Upper lobe of left lung (tissue), 6 donors: ENCODE data around the gene ZSWIM6. TPM values are rescaled to one million over a fixed set of nuclear protein-coding genes. Genes with fewer than 3 reads are reported as not detected.

Source experiments
- ATAC-seq, 2 donors: fragments of 200-7000 bp; cut with Tn5 transposase; one replicate each; pipeline ENCODE4 v1.9.1; 2022; ENCODE audit warnings: mild to moderate bottlenecking in 2 of 2, moderate library complexity in 2 of 2; ENCODE audit not compliant: low FRiP score in 2 of 2
- DNase-seq, 2 donors: peaks; one replicate each; pipeline ENCODE4 v3.0.0-alpha.2; 2019 to 2020
- H3K27ac ChIP-seq, 4 donors: fragments of 200-600 bp; sonication (generic); one replicate each; pipeline ENCODE4 v1.5.1; 2016 to 2019
- H3K27me3 ChIP-seq, 4 donors: fragments of 200-600 bp; sonication (generic); one replicate each; pipeline ENCODE4 v1.5.1; 2017 to 2019
- H3K36me3 ChIP-seq, 4 donors: fragments of 200-600 bp; sonication (generic); one replicate each; pipeline ENCODE4 v1.5.1; 2016 to 2019
- H3K4me1 ChIP-seq, 4 donors: fragments of 200-600 bp; sonication (generic); one replicate each; pipeline ENCODE4 v1.5.1; 2018 to 2019
- H3K4me3 ChIP-seq, 4 donors: fragments of 200-600 bp; sonication (generic); one replicate each; pipeline ENCODE4 v1.5.1; 2017 to 2019; ENCODE audit warnings: mild to moderate bottlenecking in 2 of 4, moderate library complexity in 1 of 4
- H3K9me3 ChIP-seq, 4 donors: fragments of 200-600 bp; sonication (generic); one replicate each; pipeline ENCODE4 v1.5.1; 2018 to 2019
- EP300 ChIP-seq, 4 donors: sonication (generic); formaldehyde crosslinking; IDR thresholded peaks; one replicate each; pipeline ENCODE4 v1.5.1; 2017; ENCODE audit warnings: antibody characterized with exemption in 4 of 4, control low read depth in 2 of 4
- POLR2A ChIP-seq, 4 donors: fragments of 450-650 bp; IDR thresholded peaks; one replicate each; pipeline ENCODE4 v1.5.1; 2016 to 2017; ENCODE audit warnings: antibody characterized with exemption in 4 of 4, mild to moderate bottlenecking in 2 of 4
- POLR2AphosphoS5 ChIP-seq, 2 donors: sonication (generic); formaldehyde crosslinking; IDR thresholded peaks; one replicate each; pipeline ENCODE4 v1.5.1; 2017; ENCODE audit warnings: antibody characterized with exemption in 2 of 2
- WGBS, 2 donors: methylation state at CpG; one replicate each; pipeline ENCODE4 v1.1.5; 2017 to 2018; 5-methylcytosine and 5-hydroxymethylcytosine counted together
- total RNA-seq, 6 donors: library from RNA; depleted of rRNA in 4 of 6; stranded (reverse); fragments of >200 nt in 4 of 6; gene quantifications; one replicate each; pipeline versions ENCODE4 v1.1.0 to v1.2.1, GENCODE V29; 2016 to 2021
- TF ChIP-seq, protein P1 (sequence below), 6 experiments: fragments of 450-650 bp in 4 of 6; fragments of 200-600 bp in 2 of 6; sonication (generic) in 2 of 6; IDR thresholded peaks; one replicate each; pipeline ENCODE4 v1.5.1; 2016 to 2019; ENCODE audit warnings: antibody characterized with exemption in 6 of 6
- donor health status: DM: no; HTN: no; CAD: no; lungs with moderate emphysema.
- donor health status: DM: no; HTN: yes; CAD: no; lungs with severe emphysema.

Gene ZSWIM6
- total RNA-seq, 6 donors from 2014 or later, result 10.5 to 22.3 (median 15.7) TPM

DNA sequence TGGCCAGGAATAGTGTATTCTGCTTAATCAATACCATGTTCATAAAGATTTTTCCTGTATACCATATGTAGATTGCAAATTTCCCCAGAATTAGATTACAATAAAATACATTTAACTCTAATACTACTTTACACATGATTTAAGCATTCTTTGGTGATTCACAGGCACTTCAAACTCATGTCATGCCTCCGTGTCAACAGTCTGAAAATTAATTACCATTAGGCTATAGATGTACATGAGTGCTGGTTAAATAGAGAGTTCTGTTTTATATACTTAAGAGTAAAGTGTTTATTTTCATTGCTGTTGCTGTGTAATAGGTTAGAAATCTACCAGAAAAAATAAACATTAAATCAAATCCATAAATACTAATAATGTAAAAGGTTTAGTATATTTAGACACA is 159.8 kb downstream of the ZSWIM6 start:
- Histone ChIP-seq H3K27ac (no peak overlapping the region), H3K4me3 (no peak overlapping the region), H3K27me3 (no peaks in the 10 kb centered on the region), H3K4me1 (peaks cover 0 to 5% (median 0%) of the 10 kb centered on the region in 4 donors), H3K36me3 (peaks cover 0 to 15% (median 0%) of the 10 kb centered on the region in 4 donors), H3K9me3 (no peaks in the 10 kb centered on the region)
- 76 to 86% methylated on average over 1 of the region's 1 CpG for WGBS, 2 donors
- TF ChIP-seq EP300 (IDR thresholded peaks at IDR 0.05), result no peak
- no peak for TF ChIP-seq POLR2A (IDR thresholded peaks at IDR 0.05)
- DNase-seq (no peak), ATAC-seq (no peak)

DNA sequence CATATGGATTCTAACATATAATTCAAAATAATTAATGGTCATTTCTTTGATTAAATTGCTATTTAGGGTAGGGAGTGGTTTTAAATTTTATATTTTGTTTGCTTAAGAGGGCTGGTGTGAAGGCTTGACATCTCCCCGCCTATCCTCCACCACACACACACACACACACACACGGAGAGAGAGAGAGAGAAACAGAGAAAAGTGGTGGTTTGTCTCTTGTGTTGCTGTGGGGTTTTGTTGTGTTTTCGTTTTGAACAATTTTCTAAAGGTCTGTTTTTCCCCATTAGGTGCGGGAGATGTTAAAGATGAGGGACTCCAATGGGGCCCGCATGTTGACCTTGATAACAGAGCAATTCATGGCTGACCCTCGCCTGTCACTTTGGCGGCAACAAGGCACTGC is 161.9 kb downstream of the ZSWIM6 start:
- no peak for TF ChIP-seq POLR2A (IDR thresholded peaks at IDR 0.05)
- TF ChIP-seq EP300 (IDR thresholded peaks at IDR 0.05), result no peak
- TF ChIP-seq POLR2AphosphoS5 (IDR thresholded peaks at IDR 0.05), result no peak
- TF ChIP-seq, protein P1, sequence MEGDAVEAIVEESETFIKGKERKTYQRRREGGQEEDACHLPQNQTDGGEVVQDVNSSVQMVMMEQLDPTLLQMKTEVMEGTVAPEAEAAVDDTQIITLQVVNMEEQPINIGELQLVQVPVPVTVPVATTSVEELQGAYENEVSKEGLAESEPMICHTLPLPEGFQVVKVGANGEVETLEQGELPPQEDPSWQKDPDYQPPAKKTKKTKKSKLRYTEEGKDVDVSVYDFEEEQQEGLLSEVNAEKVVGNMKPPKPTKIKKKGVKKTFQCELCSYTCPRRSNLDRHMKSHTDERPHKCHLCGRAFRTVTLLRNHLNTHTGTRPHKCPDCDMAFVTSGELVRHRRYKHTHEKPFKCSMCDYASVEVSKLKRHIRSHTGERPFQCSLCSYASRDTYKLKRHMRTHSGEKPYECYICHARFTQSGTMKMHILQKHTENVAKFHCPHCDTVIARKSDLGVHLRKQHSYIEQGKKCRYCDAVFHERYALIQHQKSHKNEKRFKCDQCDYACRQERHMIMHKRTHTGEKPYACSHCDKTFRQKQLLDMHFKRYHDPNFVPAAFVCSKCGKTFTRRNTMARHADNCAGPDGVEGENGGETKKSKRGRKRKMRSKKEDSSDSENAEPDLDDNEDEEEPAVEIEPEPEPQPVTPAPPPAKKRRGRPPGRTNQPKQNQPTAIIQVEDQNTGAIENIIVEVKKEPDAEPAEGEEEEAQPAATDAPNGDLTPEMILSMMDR (IDR thresholded peaks at IDR 0.05), result no peak
- DNase-seq, result no peak
- peaks cover 0 to 5% (median 0%) of the 10 kb centered on the region in 4 donors for H3K4me1 ChIP-seq
- 81 to 90% methylated on average over 7 of the region's 7 CpGs for WGBS, 2 donors
- H3K27ac ChIP-seq, result no peak overlapping the region
- no peak overlapping the region for H3K4me3 ChIP-seq
- peaks cover 0 to 15% (median 0%) of the 10 kb centered on the region in 4 donors for H3K36me3 ChIP-seq
- no peak for ATAC-seq
- H3K9me3 ChIP-seq, result no peaks in the 10 kb centered on the region
- no peaks in the 10 kb centered on the region for H3K27me3 ChIP-seq

DNA sequence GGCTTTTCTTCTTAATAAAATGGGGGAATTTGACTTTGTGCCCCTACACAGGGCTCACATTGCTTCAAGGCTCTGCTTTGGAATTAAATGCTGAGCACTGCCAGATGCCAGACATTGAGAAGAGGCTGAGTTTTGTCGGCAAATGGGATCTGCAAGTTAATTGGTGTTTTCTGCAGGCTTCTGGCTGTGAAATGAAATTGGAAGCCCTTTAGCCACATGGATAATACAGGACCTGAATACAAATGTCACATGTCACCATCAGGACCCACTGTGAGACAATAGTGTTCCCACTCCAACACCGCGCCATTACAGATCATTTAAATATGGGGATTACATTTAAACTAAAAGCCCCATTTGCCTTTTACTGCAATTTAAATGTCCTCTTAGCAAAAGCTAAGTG is 164.4 kb downstream of the ZSWIM6 start:
- ATAC-seq (no peak), DNase-seq (no peak)
- no peaks in the 10 kb centered on the region for H3K27me3 ChIP-seq
- TF ChIP-seq POLR2AphosphoS5 (IDR thresholded peaks at IDR 0.05), result no peak
- H3K9me3 ChIP-seq, result no peaks in the 10 kb centered on the region
- H3K4me1 ChIP-seq, result peaks cover 0 to 5% (median 0%) of the 10 kb centered on the region in 4 donors
- no peak overlapping the region for H3K4me3 ChIP-seq
- H3K36me3 ChIP-seq, result peaks cover 0 to 15% (median 0%) of the 10 kb centered on the region in 4 donors
- H3K27ac ChIP-seq, result no peak overlapping the region
- WGBS, 2 donors, result 96 to 97% methylated on average over 3 of the region's 3 CpGs

DNA sequence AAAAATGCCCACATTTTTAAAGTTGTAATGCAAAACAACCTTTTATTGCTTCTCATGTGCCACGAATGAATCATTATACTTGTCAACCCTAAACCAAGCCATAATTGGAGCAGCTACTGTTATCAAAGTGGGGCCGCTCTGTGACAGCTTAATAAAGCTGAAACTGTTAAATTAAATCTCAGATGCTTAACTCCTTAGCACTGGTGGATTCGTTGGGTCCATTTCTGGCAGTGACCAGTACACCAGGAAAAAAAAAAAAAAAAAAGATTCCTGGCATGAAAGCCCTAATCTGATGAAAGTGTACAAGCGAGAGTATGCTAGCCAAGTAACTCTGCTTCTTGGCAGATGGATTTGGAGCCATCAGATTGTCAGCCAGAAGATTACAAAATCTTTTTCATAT is 164.8 kb downstream of the ZSWIM6 start:
- ATAC-seq, result no peak
- H3K27me3 ChIP-seq, result no peaks in the 10 kb centered on the region
- H3K4me1 ChIP-seq, result peaks cover 0 to 5% (median 0%) of the 10 kb centered on the region in 4 donors

DNA sequence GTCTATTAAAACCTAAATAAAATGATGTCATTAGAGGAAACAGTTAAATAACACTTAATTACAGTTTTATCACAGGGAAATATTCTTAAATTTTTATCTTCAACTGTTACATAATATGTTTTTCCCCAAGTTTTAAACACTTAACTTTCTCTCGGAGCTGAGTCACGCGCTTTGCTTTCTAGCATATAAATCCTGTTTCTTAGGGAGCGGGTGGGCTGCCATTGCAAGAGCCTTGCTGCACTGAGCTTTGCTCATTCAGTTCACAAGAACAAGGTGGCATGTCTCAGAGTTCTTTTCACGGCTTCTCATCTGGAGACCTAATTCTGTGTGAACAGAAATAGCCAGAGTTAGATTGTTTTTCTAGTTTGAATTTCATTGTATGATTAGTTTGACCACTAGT is 166.1 kb downstream of the ZSWIM6 start:
- ATAC-seq (no peak), DNase-seq (no peak)
- no peaks in the 10 kb centered on the region for H3K27me3 ChIP-seq
- no peak overlapping the region for H3K4me3 ChIP-seq
- no peaks in the 10 kb centered on the region for H3K9me3 ChIP-seq
- H3K4me1 ChIP-seq, result peaks cover 0 to 5% (median 0%) of the 10 kb centered on the region in 4 donors
- no peak overlapping the region for H3K27ac ChIP-seq
- H3K36me3 ChIP-seq, result peaks cover 0 to 15% (median 0%) of the 10 kb centered on the region in 4 donors
- WGBS, 2 donors, result 95% methylated on average over 5 of the region's 5 CpGs
- TF ChIP-seq EP300 (IDR thresholded peaks at IDR 0.05) (no peak), POLR2AphosphoS5 (IDR thresholded peaks at IDR 0.05) (no peak), POLR2A (IDR thresholded peaks at IDR 0.05) (no peak)
- TF ChIP-seq, protein P1 (IDR thresholded peaks at IDR 0.05), result no peak

More for the DNA sequence above, 164.8 kb downstream of the ZSWIM6 start:
- WGBS, 2 donors, result 82 to 84% methylated on average over 4 of the region's 4 CpGs
- Histone ChIP-seq H3K36me3 (peaks cover 0 to 15% (median 0%) of the 10 kb centered on the region in 4 donors), H3K4me3 (no peak overlapping the region), H3K9me3 (no peaks in the 10 kb centered on the region), H3K27ac (no peak overlapping the region)
- DNase-seq, result no peak
- no peak for TF ChIP-seq POLR2A (IDR thresholded peaks at IDR 0.05)
- no peak for TF ChIP-seq EP300 (IDR thresholded peaks at IDR 0.05)
- TF ChIP-seq, protein P1 (IDR thresholded peaks at IDR 0.05), result no peak
- TF ChIP-seq POLR2AphosphoS5 (IDR thresholded peaks at IDR 0.05), result no peak

DNA sequence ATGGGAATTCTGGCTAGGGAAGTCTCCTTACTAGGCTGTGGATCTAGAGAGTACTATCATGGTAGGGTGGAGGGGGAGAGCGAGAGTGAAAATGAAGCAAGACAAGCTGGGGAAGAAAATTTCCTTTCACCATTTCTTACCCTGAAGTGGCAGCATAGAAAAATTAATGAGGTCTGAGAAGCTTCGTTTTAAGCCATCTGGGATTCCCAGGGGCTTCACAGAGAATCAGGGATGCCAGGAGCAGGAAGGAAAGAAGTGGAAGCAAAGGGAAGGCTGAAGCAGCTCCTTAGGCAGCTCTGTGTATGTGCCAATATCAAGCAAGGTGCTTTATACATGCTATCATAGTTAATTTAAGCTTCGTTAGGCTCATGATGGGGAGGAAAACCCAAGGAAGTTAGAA is 169.9 kb downstream of the ZSWIM6 start:
- TF ChIP-seq, protein P1 (IDR thresholded peaks at IDR 0.05), result no peak
- TF ChIP-seq POLR2A (IDR thresholded peaks at IDR 0.05), result no peak
- no peak for TF ChIP-seq POLR2AphosphoS5 (IDR thresholded peaks at IDR 0.05)
- TF ChIP-seq EP300 (IDR thresholded peaks at IDR 0.05), result no peak
- Histone ChIP-seq H3K4me1 (no peaks in the 10 kb centered on the region), H3K9me3 (no peaks in the 10 kb centered on the region), H3K27ac (no peak overlapping the region), H3K27me3 (no peaks in the 10 kb centered on the region), H3K36me3 (no peaks in the 10 kb centered on the region), H3K4me3 (no peak overlapping the region)
- no peak for ATAC-seq
- DNase-seq, result no peak
- WGBS, 2 donors, result 84 to 87% methylated on average over 3 of the region's 3 CpGs
